ENCODE data around the gene BACH2. TPM values are rescaled to one million over a fixed set of nuclear protein-coding genes. Genes with fewer than 3 reads are reported as not detected.
"Not testable (repeated sequence)": the region's sequence is repeated elsewhere in the genome, so short reads cannot be mapped to it uniquely, and the experiment has no call there.

The BACH2 gene
- total RNA-seq, 1 donor from 2014 or later, result 5.0 TPM

- Histone ChIP-seq H3K4me3 (ENCODE audit: low read depth, low read length) (no peak overlapping the region), H3K27me3 (ENCODE audit: control insufficient read depth, insufficient read depth, low read length) (no peaks in the 10 kb centered on the region), H3K36me3 (ENCODE audit: control insufficient read depth, insufficient read depth, low read length) (no peaks in the 10 kb centered on the region)
- DNase-seq (ENCODE audit: low read depth), result no peak
- no peak for TF ChIP-seq CTCF (IDR thresholded peaks at IDR 0.05; ENCODE audit: insufficient read depth, low read length, poor library complexity, severe bottlenecking)
Measured at GRCh38 chr6:90120327-90120726, 176.3 kb downstream of the BACH2 start.

- H3K27me3 ChIP-seq (ENCODE audit: control insufficient read depth, insufficient read depth, low read length), result no peaks in the 10 kb centered on the region
- no peak for TF ChIP-seq CTCF (IDR thresholded peaks at IDR 0.05; ENCODE audit: insufficient read depth, low read length, poor library complexity, severe bottlenecking)
- no peak for DNase-seq (ENCODE audit: low read depth)
Measured at GRCh38 chr6:90119618-90120017, 177.0 kb downstream of the BACH2 start.

GRCh38 chr6:90118581-90118980, 178.1 kb downstream of the BACH2 start:
- no peaks in the 10 kb centered on the region for H3K36me3 ChIP-seq (ENCODE audit: control insufficient read depth, insufficient read depth, low read length)
- no peak for TF ChIP-seq CTCF (IDR thresholded peaks at IDR 0.05; ENCODE audit: insufficient read depth, low read length, poor library complexity, severe bottlenecking)

More at GRCh38 chr6:90119618-90120017, 177.0 kb downstream of the BACH2 start:
- Histone ChIP-seq H3K36me3 (ENCODE audit: control insufficient read depth, insufficient read depth, low read length) (no peaks in the 10 kb centered on the region), H3K4me3 (ENCODE audit: low read depth, low read length) (no peak overlapping the region)

GRCh38 chr6:90118069-90118468, 178.6 kb downstream of the BACH2 start:
- no peak for DNase-seq (ENCODE audit: low read depth)
- no peaks in the 10 kb centered on the region for H3K27me3 ChIP-seq (ENCODE audit: control insufficient read depth, insufficient read depth, low read length)
- H3K4me3 ChIP-seq (ENCODE audit: low read depth, low read length), result no peak overlapping the region
- no peaks in the 10 kb centered on the region for H3K36me3 ChIP-seq (ENCODE audit: control insufficient read depth, insufficient read depth, low read length)
- TF ChIP-seq CTCF (IDR thresholded peaks at IDR 0.05; ENCODE audit: insufficient read depth, low read length, poor library complexity, severe bottlenecking), result no peak

More at GRCh38 chr6:90118581-90118980, 178.1 kb downstream of the BACH2 start:
- no peaks in the 10 kb centered on the region for H3K27me3 ChIP-seq (ENCODE audit: control insufficient read depth, insufficient read depth, low read length)
- no peak for DNase-seq (ENCODE audit: low read depth)
- H3K4me3 ChIP-seq (ENCODE audit: low read depth, low read length), result no peak overlapping the region

GRCh38 chr6:90116126-90116525, 180.5 kb downstream of the BACH2 start:
- not testable (repeated sequence) for DNase-seq (ENCODE audit: low read depth); H3K27me3 ChIP-seq (ENCODE audit: control insufficient read depth, insufficient read depth, low read length); H3K4me3 ChIP-seq (ENCODE audit: low read depth, low read length); H3K36me3 ChIP-seq (ENCODE audit: control insufficient read depth, insufficient read depth, low read length)

- Histone ChIP-seq H3K36me3 (ENCODE audit: control insufficient read depth, insufficient read depth, low read length) (no peaks in the 10 kb centered on the region), H3K4me3 (ENCODE audit: low read depth, low read length) (no peak overlapping the region), H3K27me3 (ENCODE audit: control insufficient read depth, insufficient read depth, low read length) (no peaks in the 10 kb centered on the region)
- no peak for DNase-seq (ENCODE audit: low read depth)
- TF ChIP-seq CTCF (IDR thresholded peaks at IDR 0.05; ENCODE audit: insufficient read depth, low read length, poor library complexity, severe bottlenecking), result no peak
Measured at GRCh38 chr6:90113389-90113788, 183.3 kb downstream of the BACH2 start.

All from kidney epithelial cell (primary cell).